ENCODE measurements around the gene MRGPRG. TPM values are rescaled to one million over a fixed set of nuclear protein-coding genes. Genes with fewer than 3 reads are reported as not detected.

MRGPRG gene
- total and polyA plus RNA-seq, 9 of the 15 experiments (the other 6 are each of a cell fraction or from before 2014, with no cell fraction given): not detected

DNA sequence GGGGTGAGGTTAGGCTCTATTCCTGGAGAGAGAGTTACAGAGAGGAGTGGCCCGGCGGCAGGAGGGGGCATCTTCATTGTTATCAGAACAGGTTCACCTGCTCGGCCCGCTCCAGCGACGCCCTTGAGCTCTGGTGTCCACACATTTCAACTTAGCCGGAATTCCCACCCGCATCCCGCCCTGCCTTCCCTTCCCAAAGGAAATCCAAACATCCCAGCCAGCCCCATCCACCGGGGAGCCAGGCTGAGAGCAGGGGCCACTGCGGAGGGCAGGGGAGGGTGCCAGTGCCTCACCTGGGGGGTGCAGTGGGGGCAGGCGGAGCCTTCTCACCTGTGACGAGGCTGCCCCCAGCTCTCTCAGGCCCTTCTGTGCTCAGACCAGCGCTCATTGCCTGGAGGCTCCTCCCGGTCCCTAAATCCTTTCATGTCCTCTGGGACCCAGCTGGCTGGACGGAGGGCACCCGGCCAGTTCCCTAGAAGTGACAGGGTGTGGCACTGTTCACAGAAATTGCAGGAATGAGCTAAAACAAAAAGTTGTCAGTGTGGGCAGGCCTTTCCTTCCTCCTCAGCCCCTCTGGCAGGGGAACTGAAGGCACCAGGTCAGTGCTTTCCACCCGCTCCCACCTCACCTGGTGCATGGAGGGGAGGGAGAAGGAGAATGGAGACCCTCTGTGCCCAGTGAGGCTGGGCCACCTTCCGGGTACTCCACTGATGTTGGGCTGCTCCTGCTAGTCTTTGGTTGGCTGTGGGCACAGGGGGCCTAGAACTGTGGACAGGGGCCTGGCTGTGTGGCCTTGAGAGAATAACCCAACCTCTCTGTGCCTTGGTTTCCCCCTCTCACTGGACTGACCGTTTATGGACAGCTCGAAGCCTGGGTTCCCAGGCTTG, 2.2 kb upstream of the MRGPRG start (continued):
- TF ChIP-seq RAD21 (CRISPR knock-in tag; conservative IDR thresholded peaks at IDR 0.05 in 1 of 2, IDR thresholded peaks at IDR 0.05 in 1 of 2) (peak in 1 of 2 experiments; percentile 25; a peak in 2 of 4 replicates), BACH1 (tag; IDR thresholded peaks at IDR 0.05) (no peak), ZNF24 (IDR thresholded peaks at IDR 0.05) (no peak), MYC (IDR thresholded peaks at IDR 0.05; ENCODE audit: low read depth, low read length) (no peak), MYC (CRISPR knock-in tag; IDR thresholded peaks at IDR 0.05; ENCODE audit: borderline replicate concordance, low read depth) (no peak), NRF1 (conservative IDR thresholded peaks at IDR 0.05 in 1 of 2, IDR thresholded peaks at IDR 0.05 in 1 of 2) (no peak), FOSL1 (tag; conservative IDR thresholded peaks at IDR 0.05) (no peak), PCBP2 (IDR thresholded peaks at IDR 0.05; ENCODE audit: low read depth, low read length, poor library complexity, severe bottlenecking) (no peak), FOXJ2 (tag; IDR thresholded peaks at IDR 0.05) (no peak)
- TF ChIP-seq, protein P1, sequence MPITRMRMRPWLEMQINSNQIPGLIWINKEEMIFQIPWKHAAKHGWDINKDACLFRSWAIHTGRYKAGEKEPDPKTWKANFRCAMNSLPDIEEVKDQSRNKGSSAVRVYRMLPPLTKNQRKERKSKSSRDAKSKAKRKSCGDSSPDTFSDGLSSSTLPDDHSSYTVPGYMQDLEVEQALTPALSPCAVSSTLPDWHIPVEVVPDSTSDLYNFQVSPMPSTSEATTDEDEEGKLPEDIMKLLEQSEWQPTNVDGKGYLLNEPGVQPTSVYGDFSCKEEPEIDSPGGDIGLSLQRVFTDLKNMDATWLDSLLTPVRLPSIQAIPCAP (CRISPR knock-in tag; IDR thresholded peaks at IDR 0.05; ENCODE audit: borderline replicate concordance): no peak
- TF ChIP-seq, protein P2, sequence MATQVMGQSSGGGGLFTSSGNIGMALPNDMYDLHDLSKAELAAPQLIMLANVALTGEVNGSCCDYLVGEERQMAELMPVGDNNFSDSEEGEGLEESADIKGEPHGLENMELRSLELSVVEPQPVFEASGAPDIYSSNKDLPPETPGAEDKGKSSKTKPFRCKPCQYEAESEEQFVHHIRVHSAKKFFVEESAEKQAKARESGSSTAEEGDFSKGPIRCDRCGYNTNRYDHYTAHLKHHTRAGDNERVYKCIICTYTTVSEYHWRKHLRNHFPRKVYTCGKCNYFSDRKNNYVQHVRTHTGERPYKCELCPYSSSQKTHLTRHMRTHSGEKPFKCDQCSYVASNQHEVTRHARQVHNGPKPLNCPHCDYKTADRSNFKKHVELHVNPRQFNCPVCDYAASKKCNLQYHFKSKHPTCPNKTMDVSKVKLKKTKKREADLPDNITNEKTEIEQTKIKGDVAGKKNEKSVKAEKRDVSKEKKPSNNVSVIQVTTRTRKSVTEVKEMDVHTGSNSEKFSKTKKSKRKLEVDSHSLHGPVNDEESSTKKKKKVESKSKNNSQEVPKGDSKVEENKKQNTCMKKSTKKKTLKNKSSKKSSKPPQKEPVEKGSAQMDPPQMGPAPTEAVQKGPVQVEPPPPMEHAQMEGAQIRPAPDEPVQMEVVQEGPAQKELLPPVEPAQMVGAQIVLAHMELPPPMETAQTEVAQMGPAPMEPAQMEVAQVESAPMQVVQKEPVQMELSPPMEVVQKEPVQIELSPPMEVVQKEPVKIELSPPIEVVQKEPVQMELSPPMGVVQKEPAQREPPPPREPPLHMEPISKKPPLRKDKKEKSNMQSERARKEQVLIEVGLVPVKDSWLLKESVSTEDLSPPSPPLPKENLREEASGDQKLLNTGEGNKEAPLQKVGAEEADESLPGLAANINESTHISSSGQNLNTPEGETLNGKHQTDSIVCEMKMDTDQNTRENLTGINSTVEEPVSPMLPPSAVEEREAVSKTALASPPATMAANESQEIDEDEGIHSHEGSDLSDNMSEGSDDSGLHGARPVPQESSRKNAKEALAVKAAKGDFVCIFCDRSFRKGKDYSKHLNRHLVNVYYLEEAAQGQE (IDR thresholded peaks at IDR 0.05; ENCODE audit: borderline replicate concordance): 0 out of 2 replicates have a peak, but pooled peaks have one; percentile 4
- TF ChIP-seq, protein P2 (CRISPR knock-in tag; IDR thresholded peaks at IDR 0.05; ENCODE audit: low read depth): no peak

Data from K562 (cell line).